A204.1 (cell line): ENCODE measurements around the gene SOHLH2.

Experiments
- FAIRE-seq: peaks from 2 replicates; lab custom pipeline; 2012; peaks lifted over from hg19 to GRCh38; lab: Jason Lieb, UNC

The SOHLH2 gene

DNA sequence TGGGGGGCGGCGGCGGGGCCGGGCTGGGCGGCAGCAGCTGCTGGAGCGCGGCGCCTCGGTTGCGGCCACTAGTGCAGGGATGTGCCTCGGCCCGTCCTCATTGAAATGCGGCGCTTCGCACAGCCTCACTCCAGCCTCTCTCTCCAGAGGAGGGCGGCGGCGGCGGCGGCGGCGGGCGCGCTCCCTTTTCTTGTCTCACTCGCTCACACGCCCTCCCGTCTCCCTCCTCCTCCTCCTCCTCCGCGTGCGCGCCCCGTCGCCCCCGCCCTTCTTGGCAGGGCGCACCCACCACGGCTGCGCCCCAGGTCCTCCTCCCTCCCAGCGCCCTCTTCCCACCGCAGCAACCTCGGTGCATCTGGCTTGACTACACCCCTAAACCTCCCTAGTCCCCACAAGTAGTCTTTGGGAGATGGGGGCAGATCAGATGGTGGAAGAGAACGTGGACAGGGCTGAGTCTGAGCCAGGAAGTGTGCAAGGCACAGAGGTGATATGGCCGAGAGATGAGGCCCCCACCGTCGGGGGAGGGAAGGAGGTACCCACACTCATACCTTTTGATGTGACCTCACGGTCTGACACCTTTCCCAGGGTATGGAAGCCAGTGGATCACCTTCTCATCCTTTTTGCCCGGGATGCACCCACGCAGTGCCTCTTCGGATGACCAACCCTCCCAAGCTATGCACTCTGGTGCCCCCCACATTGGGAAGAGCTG, 83.0 kb downstream of the SOHLH2 start, which contains the start of gene DCLK1:
DCLK1 (minus strand) TSS at position 161 of the 709 bp plus-strand sequence.
- FAIRE-seq = no peak

DNA sequence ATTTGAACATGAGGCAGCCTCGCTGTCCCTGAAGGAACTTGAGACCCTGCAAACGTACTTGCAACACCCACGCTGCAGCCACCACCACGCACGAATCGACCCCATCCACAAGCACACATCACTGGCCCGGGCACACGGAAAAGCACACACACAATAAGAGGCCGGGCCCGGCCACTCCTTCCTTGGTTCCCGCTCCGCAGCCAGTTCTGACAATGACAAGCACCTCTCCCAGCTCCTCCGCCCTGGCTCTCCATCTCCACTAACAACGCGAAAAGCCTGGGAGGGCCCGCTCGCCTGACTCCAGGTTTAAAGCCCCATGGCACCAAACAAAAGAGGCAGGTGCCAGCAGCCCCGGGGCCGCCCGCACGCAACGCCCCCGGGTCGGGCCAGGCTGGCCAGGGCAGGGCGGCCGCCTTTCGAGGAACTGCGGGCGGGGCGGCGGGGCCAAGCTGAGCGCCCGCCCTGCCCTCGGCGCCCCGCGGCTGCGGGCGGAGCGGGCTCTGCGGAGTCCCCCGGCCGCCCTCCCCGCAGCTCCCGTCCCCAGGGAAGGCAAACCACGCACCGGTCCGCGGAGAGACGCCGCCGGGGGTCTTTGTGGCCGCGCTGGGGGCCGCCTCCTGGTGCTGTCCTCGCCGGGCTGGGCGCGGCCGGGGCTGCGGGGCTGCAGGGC, 83.7 kb downstream of the SOHLH2 start:
- no peak for FAIRE-seq

DNA sequence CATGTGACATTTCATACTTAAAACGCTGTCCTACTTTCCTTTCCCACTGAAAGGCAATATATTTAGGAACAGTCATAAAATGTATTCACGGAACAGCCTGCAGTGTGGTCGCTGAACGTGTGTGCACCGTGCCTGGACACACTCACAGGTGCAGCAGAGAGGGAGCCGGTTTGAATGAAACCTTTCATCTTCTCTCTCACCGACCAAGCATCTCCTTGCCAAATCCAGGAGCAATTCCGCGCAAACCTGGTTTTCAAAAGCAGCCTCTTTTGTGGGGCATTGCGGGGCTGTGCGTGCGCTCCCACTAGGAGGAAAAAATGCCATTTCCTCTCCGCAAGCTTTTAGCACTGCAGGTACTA, 84.2 kb downstream of the SOHLH2 start:
- no peak for FAIRE-seq

DNA sequence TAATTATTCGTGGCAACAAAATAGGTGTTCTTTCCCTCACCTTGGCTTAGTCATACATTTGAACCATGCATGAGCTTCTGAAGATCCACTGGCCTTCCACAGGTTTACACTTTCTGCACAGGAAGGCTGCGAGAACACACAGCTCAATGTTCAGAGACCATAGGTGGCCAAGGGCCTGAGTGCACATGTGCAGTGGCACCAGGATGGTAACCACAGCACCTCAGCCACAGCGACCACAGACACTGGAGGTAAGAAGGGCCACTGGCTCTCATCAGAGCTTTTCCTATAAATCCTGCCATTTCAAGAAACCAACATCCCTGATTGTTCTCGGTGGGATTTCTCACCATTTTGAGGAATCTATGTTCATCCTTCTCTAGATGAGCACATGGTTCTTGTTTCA, 84.8 kb downstream of the SOHLH2 start:
- no peak for FAIRE-seq

DNA sequence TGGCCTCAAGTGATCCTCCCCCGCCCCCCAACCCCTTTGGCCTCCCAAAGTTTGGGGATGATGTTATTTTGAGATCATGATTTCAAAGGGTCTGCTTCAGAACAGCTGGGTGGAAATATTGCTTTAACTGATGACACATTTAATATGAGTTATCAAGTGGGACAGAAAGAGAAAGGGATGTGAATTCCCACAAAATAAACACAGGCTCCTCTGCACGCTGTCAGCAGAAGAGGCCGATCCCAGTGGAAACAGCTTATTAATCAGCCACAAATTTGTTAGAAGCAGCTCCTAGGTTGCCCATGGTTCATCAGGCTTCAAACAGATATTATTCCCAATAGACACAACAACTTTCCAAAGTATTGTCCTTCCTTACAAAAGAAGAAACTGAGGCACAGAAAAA, 87.9 kb downstream of the SOHLH2 start:
- no peak for FAIRE-seq

DNA sequence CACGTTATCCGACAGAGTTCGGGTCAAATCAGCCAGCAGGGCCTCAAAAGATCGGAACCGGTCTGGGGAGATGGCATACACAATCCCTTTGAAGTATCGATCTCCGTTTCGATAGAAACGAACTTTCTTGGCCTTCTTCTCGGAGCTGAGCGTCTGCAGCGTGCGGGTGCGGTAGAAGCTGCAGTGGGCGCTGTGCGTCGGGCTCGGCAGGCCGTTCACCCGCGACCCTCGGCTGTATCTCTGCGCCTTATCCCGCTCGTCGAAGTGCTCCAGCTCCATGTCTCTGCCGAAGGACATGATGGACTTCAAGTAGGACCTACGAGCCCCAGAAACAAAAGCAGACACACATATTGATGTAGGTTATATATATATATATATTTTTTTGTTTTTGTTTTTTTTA, 88.5 kb downstream of the SOHLH2 start:
- FAIRE-seq = no peak

DNA sequence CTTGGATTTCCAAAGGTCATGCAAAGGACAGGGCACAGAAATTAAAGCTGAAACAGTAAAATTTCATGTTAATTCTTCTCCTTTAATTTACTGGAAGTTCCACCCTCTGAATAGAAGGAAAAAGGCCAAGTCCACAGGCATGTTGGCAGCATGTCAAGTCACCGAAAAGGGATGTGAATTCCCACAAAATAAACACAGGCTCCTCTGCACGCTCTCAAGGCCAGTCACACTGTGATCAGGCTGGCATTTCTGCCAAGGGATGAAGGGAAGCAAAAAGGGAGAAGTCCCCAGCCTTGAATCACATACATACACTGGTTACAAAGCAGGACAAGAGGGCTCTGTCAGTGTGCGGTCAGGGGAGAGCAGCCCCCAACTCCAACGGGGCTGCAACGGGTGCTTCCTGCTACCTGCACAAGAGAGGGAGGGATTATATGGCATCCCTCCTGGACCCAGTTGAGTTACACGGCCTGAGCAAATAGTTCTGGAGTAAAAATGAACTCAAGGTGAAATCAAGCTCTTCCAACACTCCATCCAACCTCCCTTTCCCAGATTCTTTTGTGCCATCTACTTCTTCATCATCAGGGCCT, 90.0 kb downstream of the SOHLH2 start:
- no peak for FAIRE-seq
